Adrenal gland (tissue), 12 donors: ENCODE data around the gene PLA2G4D. TPM values are rescaled to one million over a fixed set of nuclear protein-coding genes. Genes with fewer than 3 reads are reported as not detected.
A peak's percentile ranks its signal among the peaks of the same experiment; 100 is the strongest.

Source experiments
- DNase-seq, 7 donors: peaks; one replicate each; pipeline ENCODE4 v3.0.0-alpha.2; 2019 to 2020
- H3K27ac ChIP-seq, 5 donors: fragments of 200-600 bp; sonication (generic) in 4 of 5; 1 replicate in 3 of 5; 2 replicates in 2 of 5; pipeline versions ENCODE4 v1.5.1 to v1.8.0; 2016 to 2020; ENCODE audit warnings: mild to moderate bottlenecking in 1 of 5
- H3K27me3 ChIP-seq: fragments of 200-600 bp; 2 replicates; pipeline ENCODE4 v1.8.0; 2021
- H3K36me3 ChIP-seq, 2 donors: fragments of 200-600 bp; replicated peaks in 1 of 2; 1 replicate in 1 of 2; 2 replicates in 1 of 2; pipeline versions ENCODE4 v1.5.1 to v1.8.0; 2018 to 2022
- H3K4me1 ChIP-seq, 2 donors: fragments of 200-600 bp; replicated peaks in 1 of 2; 1 replicate in 1 of 2; 2 replicates in 1 of 2; pipeline versions ENCODE4 v1.5.1 to v1.8.0; 2018 to 2021
- H3K4me3 ChIP-seq, 4 donors: fragments of 200-600 bp; sonication (generic) in 3 of 4; one replicate each; pipeline ENCODE4 v1.5.1; 2016 to 2018
- H3K9me3 ChIP-seq, 3 donors: fragments of 200-600 bp; sonication (generic) in 1 of 3; replicated peaks in 1 of 3; 1 replicate in 2 of 3; 2 replicates in 1 of 3; pipeline versions ENCODE4 v1.5.1 to v1.8.0; 2016 to 2021
- POLR2A ChIP-seq, 2 donors: fragments of 450-650 bp; IDR thresholded peaks; one replicate each; pipeline ENCODE4 v1.6.1; 2017; ENCODE audit warnings: antibody characterized with exemption in 2 of 2, mild to moderate bottlenecking in 2 of 2, moderate library complexity in 1 of 2
- WGBS, 4 donors: extraction: QIAGEN DNeasy Blood & Tissue Kit in 2 of 4; methylation state at CpG; one replicate each; pipeline versions ENCODE4 v1.1.5 to v1.1.7; 2013 to 2017; 5-methylcytosine and 5-hydroxymethylcytosine counted together
- intact Hi-C, 2 donors: fragments of 100-400 bp; cut with DNase I; formaldehyde crosslinking; loops; one replicate each; pipeline versions ENCODE4 v1.14.1 to v1.15.0; 2022 to 2023
- polyA plus RNA-seq, 3 donors: library from polyadenylated mRNA; stranded (reverse); fragments of 200-250 nt in 2 of 3; fragments of 350-450 nt in 1 of 3; fragmentation: Illumina TruSeq in 1 of 3; extraction: RNeasy Lipid Tissue Mini Kit (QIAGEN cat#74804) in 1 of 3; gene quantifications; one replicate each; pipeline ENCODE4 v1.2.3, GENCODE V29; 2013 to 2014
- total RNA-seq, 9 donors: library from RNA; depleted of rRNA in 4 of 9; stranded (reverse); fragments of >200 nt in 4 of 9; fragments of 120-200 nt in 1 of 9; fragmentation: NEBNext Ultra II Directional in 1 of 9; extraction: Animal tissue kit (Norgen Biotek cat#: 25700) in 1 of 9; gene quantifications; one replicate each; pipeline versions ENCODE4 v1.1.0 to v1.2.4, GENCODE V29; 2013 to 2023
- TF ChIP-seq, protein P1 (sequence below), 6 experiments: fragments of 450-650 bp in 4 of 6; fragments of 200-600 bp in 2 of 6; sonication (generic) in 1 of 6; IDR thresholded peaks; 1 replicate in 5 of 6; 2 replicates in 1 of 6; pipeline versions ENCODE4 v1.5.1 to v1.8.0; 2016 to 2021; ENCODE audit warnings: antibody characterized with exemption in 6 of 6, mild to moderate bottlenecking in 2 of 6, moderate library complexity in 1 of 6
- donor health status: healthy with polysubstance abuse.
- donor health status: Bipolar disorder and iron deficiency.
- donor health status: DM: yes; HTN: yes; CAD: no.
- donor health status: DM: no; HTN: no; CAD: no.
- donor health status: DM: no; HTN: no; CAD: no.
- donor health status: DM: yes; HTN: yes; CAD: no.

Gene PLA2G4D
- total and polyA plus RNA-seq, 12 donors: 0.07 to 1.2 (median 0.23) TPM; not detected in 2

DNA sequence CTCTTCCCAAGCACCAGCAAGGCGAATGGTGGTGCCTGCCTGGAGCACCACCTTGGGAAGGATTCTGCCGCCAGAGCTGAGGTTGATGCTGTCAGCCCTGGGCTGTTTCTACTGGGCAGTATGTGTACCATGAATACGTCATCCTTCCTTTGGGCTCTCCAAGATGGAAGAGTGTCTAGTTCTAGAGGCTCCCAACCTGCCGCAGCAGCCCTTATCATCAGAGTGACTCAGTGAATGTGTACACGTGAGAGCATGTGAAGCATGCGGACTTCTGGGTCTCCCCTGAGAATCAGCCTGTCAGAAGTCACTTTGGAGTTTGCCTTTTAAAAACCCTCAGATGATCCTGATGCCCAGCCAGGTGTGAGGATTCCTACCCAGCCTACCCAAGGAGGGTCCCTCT is 20.9 kb downstream of the PLA2G4D start:
- Histone ChIP-seq H3K9me3 (no peaks in the 10 kb centered on the region), H3K27ac (no peak overlapping the region), H3K27me3 (no peaks in the 10 kb centered on the region), H3K4me1 (no peaks in the 10 kb centered on the region), H3K4me3 (no peak overlapping the region), H3K36me3 (no peaks in the 10 kb centered on the region)
- 71 to 100% (median 88%) methylated on average over 3 to 6 of the region's 6 CpGs for WGBS, 4 donors
- TF ChIP-seq POLR2A (IDR thresholded peaks at IDR 0.05): no peak
- TF ChIP-seq, protein P1, sequence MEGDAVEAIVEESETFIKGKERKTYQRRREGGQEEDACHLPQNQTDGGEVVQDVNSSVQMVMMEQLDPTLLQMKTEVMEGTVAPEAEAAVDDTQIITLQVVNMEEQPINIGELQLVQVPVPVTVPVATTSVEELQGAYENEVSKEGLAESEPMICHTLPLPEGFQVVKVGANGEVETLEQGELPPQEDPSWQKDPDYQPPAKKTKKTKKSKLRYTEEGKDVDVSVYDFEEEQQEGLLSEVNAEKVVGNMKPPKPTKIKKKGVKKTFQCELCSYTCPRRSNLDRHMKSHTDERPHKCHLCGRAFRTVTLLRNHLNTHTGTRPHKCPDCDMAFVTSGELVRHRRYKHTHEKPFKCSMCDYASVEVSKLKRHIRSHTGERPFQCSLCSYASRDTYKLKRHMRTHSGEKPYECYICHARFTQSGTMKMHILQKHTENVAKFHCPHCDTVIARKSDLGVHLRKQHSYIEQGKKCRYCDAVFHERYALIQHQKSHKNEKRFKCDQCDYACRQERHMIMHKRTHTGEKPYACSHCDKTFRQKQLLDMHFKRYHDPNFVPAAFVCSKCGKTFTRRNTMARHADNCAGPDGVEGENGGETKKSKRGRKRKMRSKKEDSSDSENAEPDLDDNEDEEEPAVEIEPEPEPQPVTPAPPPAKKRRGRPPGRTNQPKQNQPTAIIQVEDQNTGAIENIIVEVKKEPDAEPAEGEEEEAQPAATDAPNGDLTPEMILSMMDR (IDR thresholded peaks at IDR 0.05): no peak
- intact Hi-C loops: no loop called here
- DNase-seq: peak in 2 of 7 donors; percentile 5 to 23

DNA sequence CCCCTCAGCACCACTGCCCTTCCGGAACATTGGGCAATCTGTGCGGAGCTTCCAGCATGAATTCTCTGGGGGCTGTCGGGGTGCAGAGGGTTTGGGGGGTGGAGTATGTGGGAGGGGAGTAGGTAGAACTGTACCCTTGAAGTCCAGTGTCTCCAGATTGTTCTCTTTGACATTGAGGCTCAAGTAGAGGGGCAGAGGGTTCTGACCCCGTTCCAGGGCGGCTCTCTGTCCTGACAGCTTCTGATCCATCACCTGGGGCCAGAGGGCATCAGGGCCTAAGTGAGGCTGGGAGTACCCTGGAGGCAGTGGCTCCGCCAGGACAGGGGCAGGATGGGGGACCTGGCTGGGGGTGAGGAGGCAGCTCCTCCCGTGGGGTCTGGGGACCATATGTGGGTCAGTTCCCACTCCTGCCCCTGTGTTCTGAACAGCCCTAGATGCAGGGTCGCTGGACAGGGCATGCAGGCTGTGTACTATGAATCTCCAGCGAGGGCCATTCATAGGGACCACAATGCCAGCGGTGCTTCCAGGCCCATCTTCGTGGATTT is 22.1 kb downstream of the PLA2G4D start:
- Histone ChIP-seq H3K36me3 (no peaks in the 10 kb centered on the region), H3K4me1 (no peaks in the 10 kb centered on the region), H3K9me3 (no peaks in the 10 kb centered on the region), H3K4me3 (no peak overlapping the region), H3K27me3 (no peaks in the 10 kb centered on the region), H3K27ac (no peak overlapping the region)
- WGBS, 4 donors: 76 to 90% (median 79%) methylated on average over 3 to 11 of the region's 11 CpGs
- intact Hi-C loops: no loop called here
- peak in 2 of 7 donors; percentile 9 to 11 for DNase-seq
- TF ChIP-seq, protein P1 (IDR thresholded peaks at IDR 0.05): no peak
- TF ChIP-seq POLR2A (IDR thresholded peaks at IDR 0.05): no peak

DNA sequence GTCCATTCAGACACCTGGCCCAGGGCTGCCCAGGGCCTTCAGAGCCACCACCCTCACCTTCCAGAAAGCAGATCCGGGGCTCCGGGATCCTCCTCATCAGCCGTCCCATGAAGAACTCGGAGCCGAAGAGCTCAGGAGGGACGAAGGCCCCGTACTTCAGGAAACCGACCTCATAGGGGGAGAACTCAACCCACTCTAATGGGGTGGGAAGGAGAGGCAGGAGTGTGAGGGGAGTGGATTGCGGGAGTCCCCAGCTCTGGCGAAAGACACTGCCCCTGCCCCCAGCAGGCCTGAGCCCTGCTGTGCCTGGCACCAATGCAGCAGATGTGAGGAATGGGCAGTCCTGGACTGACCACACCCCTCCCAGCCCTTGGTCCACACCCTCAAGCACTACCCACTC is 22.6 kb downstream of the PLA2G4D start:
- intact Hi-C loops: no loop called here
- Histone ChIP-seq H3K36me3 (no peaks in the 10 kb centered on the region), H3K9me3 (no peaks in the 10 kb centered on the region), H3K4me3 (no peak overlapping the region), H3K27ac (no peak overlapping the region), H3K4me1 (peaks cover 0 to 3% of the 10 kb centered on the region in 2 donors), H3K27me3 (no peaks in the 10 kb centered on the region)
- WGBS, 4 donors: 86 to 98% (median 93%) methylated on average over 8 to 10 of the region's 10 CpGs
- TF ChIP-seq POLR2A (IDR thresholded peaks at IDR 0.05): no peak
- TF ChIP-seq, protein P1 (IDR thresholded peaks at IDR 0.05): no peak
- DNase-seq: peak in 1 of 7 donors; percentile 6

DNA sequence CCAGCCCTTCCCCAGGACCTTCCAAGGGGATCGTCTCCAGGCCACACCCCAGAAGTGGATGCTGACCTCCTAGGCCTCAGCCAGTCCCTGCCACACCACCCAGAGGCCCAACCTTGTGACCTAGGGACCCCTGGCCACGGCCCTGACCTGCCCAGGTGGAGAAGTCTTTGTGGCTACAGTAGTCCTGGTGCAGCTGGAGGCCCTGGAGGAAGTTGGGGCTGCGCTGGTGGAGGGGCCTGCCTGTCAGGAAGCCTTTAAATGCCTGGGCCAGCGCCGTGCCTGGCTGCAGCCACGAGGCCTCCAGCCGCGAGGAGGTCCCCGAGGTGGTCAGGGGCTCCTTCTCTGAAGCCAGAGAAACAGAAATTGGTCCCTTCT is 23.4 kb downstream of the PLA2G4D start:
- 50 to 92% (median 80%) methylated on average over 6 to 9 of the region's 9 CpGs for whole genome bisulfite sequencing, 4 donors
- no peaks in the 10 kb centered on the region for H3K36me3 ChIP-seq
- no peaks in the 10 kb centered on the region for H3K9me3 ChIP-seq
- H3K27me3 ChIP-seq: no peaks in the 10 kb centered on the region
- no peak overlapping the region for H3K27ac ChIP-seq
- TF ChIP-seq, protein P1 (IDR thresholded peaks at IDR 0.05): no peak
- no peak for TF ChIP-seq POLR2A (IDR thresholded peaks at IDR 0.05)
- H3K4me1 ChIP-seq: peaks cover 0 to 4% of the 10 kb centered on the region in 2 donors
- intact Hi-C loops: no loop called here
- DNase-seq: peak in 2 of 7 donors; percentile 18 to 27
- H3K4me3 ChIP-seq: no peak overlapping the region
